Inflammatory macrophage (primary cell): ENCODE measurements around the gene KRTAP5-7.
A peak's percentile ranks its signal among the peaks of the same experiment; 100 is the strongest.
"Not testable (repeated sequence)": the region's sequence is repeated elsewhere in the genome, so short reads cannot be mapped to it uniquely, and the experiment has no call there.

Experiments used
- DNase-seq, 2 donors: peaks; one replicate each; pipeline ENCODE4 v3.0.0-alpha.2; 2020 to 2022

Gene KRTAP5-7

GRCh38 chr11:71496421-71496820 is 30.6 kb upstream of the KRTAP5-7 start:
- DNase-seq = no peak

DNA sequence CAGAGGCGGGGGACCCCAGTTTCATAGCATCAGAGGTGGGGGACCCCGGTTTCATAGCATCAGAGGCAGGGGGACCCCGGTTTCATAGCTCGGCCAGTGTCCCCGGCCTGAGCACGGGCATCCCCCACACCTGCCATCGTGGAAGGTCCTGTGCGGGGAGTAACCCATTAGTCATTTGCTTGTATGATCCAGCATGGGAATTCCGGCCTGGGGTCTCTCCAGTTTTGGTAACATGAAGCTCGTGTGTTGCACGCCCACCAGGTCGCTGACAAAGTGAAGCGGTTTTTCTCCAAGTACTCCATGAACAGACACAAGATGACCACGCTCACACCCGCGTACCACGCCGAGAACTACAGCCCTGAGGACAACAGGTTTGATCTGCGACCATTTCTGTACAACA is 29.0 kb upstream of the KRTAP5-7 start:
- no peak for DNase-seq

- no peak for DNase-seq
Measured at GRCh38 chr11:71499125-71499524, 27.9 kb upstream of the KRTAP5-7 start.

DNA sequence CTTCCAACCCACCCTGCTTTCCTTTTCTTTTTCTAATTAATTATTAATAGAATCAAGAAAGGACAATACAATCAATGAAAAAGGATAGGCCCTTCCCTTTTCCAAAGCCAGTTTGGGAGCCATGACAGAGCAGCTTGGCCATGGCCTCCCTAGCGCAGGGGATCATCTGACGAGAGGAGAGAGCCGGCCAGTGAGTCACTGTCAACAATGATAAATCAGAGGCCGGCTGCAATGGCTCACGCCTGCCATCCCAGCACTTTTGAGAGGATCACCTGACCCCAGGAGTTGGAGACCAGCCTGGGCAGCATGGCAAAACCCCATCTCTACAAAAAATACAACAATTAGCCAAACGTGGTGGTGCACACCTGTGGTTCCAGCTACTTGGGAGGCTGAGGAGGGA is 27.5 kb upstream of the KRTAP5-7 start:
- no peak for DNase-seq

GRCh38 chr11:71500601-71501021 is 26.5 kb upstream of the KRTAP5-7 start:
- no peak for DNase-seq

- no peak for DNase-seq
Measured at GRCh38 chr11:71501071-71501985, 25.7 kb upstream of the KRTAP5-7 start.

- DNase-seq = no peak
Measured at GRCh38 chr11:71502026-71502425, 25.0 kb upstream of the KRTAP5-7 start.

DNA sequence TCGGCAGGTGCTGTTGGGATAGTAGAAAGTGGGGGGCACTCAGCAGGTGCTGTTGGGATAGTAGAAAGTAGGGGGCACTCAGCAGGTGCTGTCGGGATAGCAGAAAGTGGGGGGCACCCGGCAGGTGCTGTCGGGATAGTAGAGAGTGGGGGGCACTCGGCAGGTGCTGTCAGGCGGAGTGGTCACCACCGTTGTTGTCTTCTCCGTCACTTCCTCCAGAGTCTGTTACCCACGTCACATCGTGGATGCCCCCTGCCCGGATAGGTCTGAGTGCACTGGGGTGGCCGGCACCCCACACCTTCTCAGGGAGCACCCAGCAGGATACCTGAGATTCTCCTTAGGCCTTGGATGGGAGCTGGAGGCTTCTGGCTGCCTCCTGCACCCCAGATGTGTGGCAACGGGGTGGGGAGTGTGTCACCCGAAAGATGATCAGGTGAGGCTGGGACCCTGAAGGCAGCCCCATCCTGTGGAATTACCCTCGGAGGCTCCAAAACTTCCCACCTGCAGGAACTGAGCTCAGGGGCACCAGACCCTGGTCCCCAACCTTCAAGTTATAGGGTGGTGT is 24.1 kb upstream of the KRTAP5-7 start:
- no peak for DNase-seq

- no peak for DNase-seq
Measured at GRCh38 chr11:71504531-71504930, 22.5 kb upstream of the KRTAP5-7 start.

DNA sequence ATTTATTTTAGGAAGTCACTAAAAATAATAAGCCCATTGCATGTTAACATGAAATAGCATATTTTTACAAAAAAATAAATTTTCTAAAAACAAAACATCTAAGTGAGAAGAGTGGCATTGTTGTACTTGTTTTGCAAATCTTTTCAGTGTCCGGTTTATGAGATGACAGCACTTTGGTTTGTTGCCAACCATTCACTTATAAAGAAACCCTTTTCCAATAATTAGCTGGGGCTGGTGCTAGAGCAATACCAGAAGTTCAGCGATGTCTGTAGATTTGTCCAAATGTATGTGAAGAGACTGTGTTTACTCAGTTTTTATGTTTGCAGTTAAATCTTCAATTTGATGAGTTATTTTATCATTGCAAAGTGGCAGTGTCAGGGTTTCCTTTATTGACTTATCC is 22.1 kb upstream of the KRTAP5-7 start:
- no peak for DNase-seq

DNA sequence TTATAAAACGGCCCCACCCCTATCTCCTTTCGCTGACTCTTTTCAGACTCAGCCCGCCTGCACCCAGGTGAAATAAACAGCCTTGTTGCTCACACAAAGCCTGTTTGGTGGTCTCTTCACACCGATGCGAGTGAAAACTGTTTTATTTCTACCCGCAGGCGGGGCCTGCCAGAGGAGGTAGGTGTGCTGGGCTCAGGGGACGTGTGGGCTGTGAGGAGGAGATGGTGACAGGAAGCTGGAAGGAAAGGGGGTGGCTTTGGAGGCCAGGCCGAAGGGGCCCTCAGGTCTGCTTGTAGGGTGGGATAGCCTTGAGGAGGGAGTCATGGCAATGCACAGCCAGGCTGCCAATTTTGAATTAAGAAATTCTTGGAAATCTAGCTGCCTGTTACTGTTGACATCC is 21.3 kb upstream of the KRTAP5-7 start:
- DNase-seq = no peak

GRCh38 chr11:71507102-71507501 is 20.0 kb upstream of the KRTAP5-7 start:
- DNase-seq = no peak

GRCh38 chr11:71518506-71519471 is 8.3 kb upstream of the KRTAP5-7 start:
- DNase-seq = no peak

- DNase-seq = no peak
Measured at GRCh38 chr11:71519546-71519945, 7.5 kb upstream of the KRTAP5-7 start.

- DNase-seq = no peak
Measured at GRCh38 chr11:71525188-71525937, 1.7 kb upstream of the KRTAP5-7 start.

DNA sequence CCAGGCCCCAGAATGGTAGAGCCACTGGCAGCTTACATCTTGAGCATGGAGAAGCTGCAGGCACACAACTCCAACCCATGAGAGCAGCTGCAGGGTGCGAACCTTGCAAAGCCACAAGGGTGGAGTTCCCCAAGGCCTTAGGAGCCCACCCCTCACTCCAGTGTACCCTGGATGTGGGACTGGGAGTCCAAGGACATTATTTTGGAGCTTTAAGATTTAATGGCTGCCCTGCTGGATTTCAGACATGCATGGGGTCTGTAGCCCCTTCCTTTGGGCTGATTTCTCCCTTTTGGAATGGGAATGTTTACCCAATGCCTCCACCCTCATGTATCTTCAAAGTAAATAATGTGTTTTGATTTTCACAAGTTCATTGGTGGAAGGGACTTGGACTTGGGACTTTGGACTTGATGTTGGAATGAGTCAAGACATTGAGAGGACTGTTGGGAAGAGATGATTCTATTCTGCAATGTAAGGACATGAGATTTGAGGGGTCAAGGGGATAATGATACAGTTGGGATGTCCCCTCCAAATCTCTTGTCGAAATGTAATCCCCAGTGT is 1.1 kb upstream of the KRTAP5-7 start:
- no peak for DNase-seq

- DNase-seq = no peak
Measured at GRCh38 chr11:71527576-71528210, 626 bp downstream of the KRTAP5-7 start.

DNA sequence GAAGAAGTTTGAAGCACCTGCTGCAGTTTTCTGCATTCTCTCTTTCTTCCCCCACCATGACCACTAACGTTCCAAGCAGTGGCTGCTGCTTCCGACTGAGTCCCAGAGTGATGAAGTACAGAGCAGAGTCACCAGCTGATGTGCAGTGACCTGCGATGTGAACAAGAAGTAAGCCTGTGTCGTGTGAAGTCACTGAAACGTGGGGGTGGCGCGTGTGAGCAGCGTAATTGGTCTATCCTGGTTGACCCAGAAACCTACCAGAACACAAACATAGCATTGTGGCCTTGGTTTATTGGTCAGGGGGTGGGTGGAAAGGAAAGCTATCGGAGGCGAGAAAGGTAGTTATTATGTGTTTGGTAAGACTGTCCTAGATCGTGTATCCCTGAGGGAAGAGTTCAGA is 3.5 kb downstream of the KRTAP5-7 start:
- DNase-seq = no peak

- DNase-seq = peak; percentile 77 to 84
Measured at GRCh38 chr11:71532036-71532610, 5.1 kb downstream of the KRTAP5-7 start.

- DNase-seq = not testable (repeated sequence)
Measured at GRCh38 chr11:71534711-71535608, 7.9 kb downstream of the KRTAP5-7 start.
